ENCODE data around the gene NRXN3.

GRCh38 chr14:78785265-78785664, 615.1 kb downstream of the NRXN3 start:
- TF ChIP-seq CTCF (conservative IDR thresholded peaks at IDR 0.05 in 1 of 2, IDR thresholded peaks at IDR 0.05 in 1 of 2; ENCODE audit: extremely low read depth in 1 of 2, insufficient read depth in 1 of 2, low read depth in 1 of 2, low read length in 2 of 2) (no peak), EZH2 (IDR thresholded peaks at IDR 0.05; ENCODE audit: borderline replicate concordance, low read length) (no peak)

Data from mammary epithelial cell (primary cell).